Karpas-422 (cell line): ENCODE results near the gene PIANP. TPM values are rescaled to one million over a fixed set of nuclear protein-coding genes. Genes with fewer than 3 reads are reported as not detected.
"Not testable (repeated sequence)": the region's sequence is repeated elsewhere in the genome, so short reads cannot be mapped to it uniquely, and the experiment has no call there.

ENCODE experiments used
- DNase-seq: peaks from one replicate; pipeline ENCODE4 v3.0.0-alpha.2; 2015
- H2AFZ ChIP-seq: fragments of 200-600 bp; sonication (generic); 2 replicates; pipeline ENCODE4 v1.6.1; 2014; ENCODE audit warnings: antibody characterized with exemption, low read length, mixed read lengths
- H3K27ac ChIP-seq: fragments of 200-600 bp; sonication (generic); 2 replicates; pipeline ENCODE4 v1.5.1; 2014; ENCODE audit warnings: mild to moderate bottlenecking, low read length, moderate library complexity
- H3K27me3 ChIP-seq: fragments of 200-600 bp; sonication (generic); 2 replicates; pipeline ENCODE4 v1.6.1; 2014; ENCODE audit warnings: low read length, mixed read lengths
- H3K36me3 ChIP-seq: fragments of 200-600 bp; sonication (generic); 2 replicates; pipeline ENCODE4 v1.6.1; 2014; ENCODE audit warnings: low read length, mixed read lengths; ENCODE audit not compliant: insufficient read depth
- H3K4me1 ChIP-seq: fragments of 200-600 bp; sonication (generic); 2 replicates; pipeline ENCODE4 v1.6.1; 2014; ENCODE audit warnings: mild to moderate bottlenecking, low read length, mixed read lengths
- H3K4me2 ChIP-seq: fragments of 200-600 bp; sonication (generic); 2 replicates; pipeline ENCODE4 v1.6.1; 2014; ENCODE audit warnings: low read length, low read depth, mild to moderate bottlenecking; ENCODE audit not compliant: poor library complexity, severe bottlenecking
- H3K4me3 ChIP-seq: fragments of 200-600 bp; sonication (generic); 2 replicates; pipeline ENCODE4 v1.5.1; 2014; ENCODE audit warnings: mild to moderate bottlenecking, antibody characterized with exemption, low read length, mixed read lengths
- H3K79me2 ChIP-seq: fragments of 200-600 bp; sonication (generic); 2 replicates; pipeline ENCODE4 v1.6.1; 2014; ENCODE audit warnings: mild to moderate bottlenecking, low read length, mixed read lengths
- H3K9ac ChIP-seq: fragments of 200-600 bp; sonication (generic); 2 replicates; pipeline ENCODE4 v1.6.0; 2014; ENCODE audit warnings: low read length
- H3K9me2 ChIP-seq: fragments of 200-600 bp; sonication (generic), shearing (Covaris generic); replicated peaks from 2 replicates; pipeline ENCODE4 v1.6.0; 2014; ENCODE audit warnings: mild to moderate bottlenecking, low read length, moderate library complexity; ENCODE audit not compliant: insufficient read depth
- H3K9me3 ChIP-seq: fragments of 300-700, 200-600 bp; sonication (generic); 2 replicates; pipeline ENCODE4 v1.6.1; 2014; ENCODE audit warnings: low read length, mixed read lengths
- H4K20me1 ChIP-seq: fragments of 200-600 bp; sonication (generic); 2 replicates; pipeline ENCODE4 v1.6.1; 2014; ENCODE audit warnings: mild to moderate bottlenecking, antibody characterized with exemption, low read length, low read depth; ENCODE audit not compliant: insufficient read depth
- total RNA-seq: library from RNA; depleted of rRNA; stranded (reverse); fragments of >200 nt; shearing (Covaris generic); gene quantifications from 2 replicates; pipeline ENCODE4 v1.2.3, GENCODE V29; 2014; ENCODE audit warnings: low replicate concordance

The PIANP gene
- total RNA-seq, 1 experiment from 2014 or later = not detected

DNA sequence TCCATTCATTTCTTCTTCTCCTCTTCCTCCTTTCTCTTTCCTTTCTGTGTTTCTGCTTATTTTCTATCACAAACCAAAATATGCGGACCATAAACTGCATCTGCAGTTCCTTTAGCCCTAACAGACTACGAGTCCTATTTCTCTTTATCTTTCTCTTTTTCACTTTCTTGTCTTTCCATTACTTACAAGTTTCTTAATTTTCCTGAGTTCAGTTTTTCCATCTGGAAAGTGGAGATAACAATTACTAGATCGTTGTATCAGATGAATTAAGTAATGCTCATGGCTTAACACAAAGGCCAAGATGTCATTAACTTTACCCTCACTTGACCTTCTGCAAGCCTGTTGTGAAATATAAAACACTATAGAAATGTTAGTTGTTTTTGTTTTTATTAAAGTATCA is 22.2 kb upstream of the PIANP start:
- Histone ChIP-seq H3K4me1 (peaks cover 28% of the 10 kb centered on the region), H3K9me3 (no peaks in the 10 kb centered on the region), H3K27ac (peak overlapping the region; percentile 68), H3K4me3 (peak overlapping the region; percentile 92), H3K9me2 (no peaks in the 10 kb centered on the region), H3K4me2 (peak overlapping the region; percentile 80), H2AFZ (0 out of 2 replicates have a peak overlapping the region, but pooled peaks have one; percentile 74), H4K20me1 (no peaks in the 10 kb centered on the region), H3K27me3 (no peaks in the 10 kb centered on the region), H3K9ac (peak overlapping the region; percentile 91), H3K36me3 (no peaks in the 10 kb centered on the region), H3K79me2 (peaks cover 7% of the 10 kb centered on the region)
- no peak for DNase-seq

DNA sequence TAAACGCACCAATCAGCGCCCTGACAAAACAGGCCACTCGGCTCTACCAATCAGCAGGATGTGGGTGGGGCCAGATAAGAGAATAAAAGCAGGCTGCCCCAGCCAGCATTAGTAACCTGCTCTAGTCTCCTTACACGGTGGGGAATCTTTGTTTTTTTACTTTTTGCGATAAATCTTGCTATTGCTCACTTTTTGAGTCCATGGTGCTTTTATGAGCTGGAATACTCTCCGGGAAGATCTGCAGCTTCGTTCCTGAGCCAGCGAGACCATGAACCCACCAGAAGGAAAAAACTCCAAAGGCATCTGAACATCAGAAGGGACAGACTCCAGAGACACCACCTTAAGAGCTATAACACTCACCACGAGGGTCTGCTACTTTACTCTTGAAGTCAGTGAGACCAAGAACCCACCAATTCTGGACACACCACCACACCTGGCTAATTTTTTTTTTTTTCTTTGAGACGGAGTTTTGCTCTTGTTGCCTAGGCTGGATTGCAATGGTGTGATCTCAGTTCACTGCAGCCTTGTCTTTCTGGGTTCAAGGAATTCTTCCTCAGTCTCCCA is 16.3 kb upstream of the PIANP start:
- H3K79me2 ChIP-seq = no peaks in the 10 kb centered on the region
- H4K20me1 ChIP-seq = no peaks in the 10 kb centered on the region
- H2AFZ ChIP-seq = no peak overlapping the region
- H3K9ac ChIP-seq = no peak overlapping the region
- no peaks in the 10 kb centered on the region for H3K27me3 ChIP-seq
- H3K9me3 ChIP-seq = no peaks in the 10 kb centered on the region
- peaks cover 3% of the 10 kb centered on the region; the same call in 1 of the 2 replicates for H3K4me1 ChIP-seq
- no peak overlapping the region for H3K4me3 ChIP-seq
- H3K36me3 ChIP-seq = no peaks in the 10 kb centered on the region
- no peak for DNase-seq
- no peak overlapping the region for H3K27ac ChIP-seq
- no peaks in the 10 kb centered on the region for H3K9me2 ChIP-seq
- no peak overlapping the region for H3K4me2 ChIP-seq

- not testable (repeated sequence) for DNase-seq
Observed at GRCh38 chr12:6716031-6716873, 15.6 kb upstream of the PIANP start.

DNA sequence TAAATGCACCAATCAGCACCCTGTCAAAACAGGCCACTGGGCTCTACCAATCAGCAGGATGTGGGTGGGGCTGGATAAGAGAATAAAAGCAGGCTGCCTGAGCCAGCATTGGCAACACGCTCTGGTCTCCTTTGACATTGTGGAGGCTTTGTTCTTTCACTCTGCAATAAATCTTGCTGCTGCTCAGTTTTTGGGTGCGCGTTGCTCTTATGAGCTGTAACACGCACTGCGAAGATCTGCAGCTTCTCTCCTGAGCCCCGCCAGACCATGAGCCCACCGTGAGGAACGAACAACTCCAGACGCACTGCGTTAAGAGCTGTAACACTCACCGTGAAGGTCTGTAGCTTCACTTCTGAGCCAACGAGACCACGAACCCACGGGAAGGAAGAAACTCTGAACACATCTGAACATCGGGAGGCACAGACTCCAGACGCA is 8.4 kb upstream of the PIANP start:
- Histone ChIP-seq H3K4me1 (no peaks in the 10 kb centered on the region), H3K4me3 (no peak overlapping the region), H3K4me2 (no peak overlapping the region), H3K27ac (no peak overlapping the region), H3K9me2 (no peaks in the 10 kb centered on the region), H3K9ac (no peak overlapping the region), H3K27me3 (no peaks in the 10 kb centered on the region), H4K20me1 (no peaks in the 10 kb centered on the region), H3K9me3 (no peaks in the 10 kb centered on the region), H3K79me2 (no peaks in the 10 kb centered on the region), H3K36me3 (no peaks in the 10 kb centered on the region), H2AFZ (no peak overlapping the region)
- peak; percentile 61 for DNase-seq

More at GRCh38 chr12:6716031-6716873, 15.6 kb upstream of the PIANP start:
- not testable (repeated sequence) for H3K4me3 ChIP-seq, H3K27me3 ChIP-seq, H3K9ac ChIP-seq, H3K4me1 ChIP-seq, H3K27ac ChIP-seq, H3K36me3 ChIP-seq, H3K9me3 ChIP-seq, H3K4me2 ChIP-seq, H3K79me2 ChIP-seq, H4K20me1 ChIP-seq, H2AFZ ChIP-seq, H3K9me2 ChIP-seq

DNA sequence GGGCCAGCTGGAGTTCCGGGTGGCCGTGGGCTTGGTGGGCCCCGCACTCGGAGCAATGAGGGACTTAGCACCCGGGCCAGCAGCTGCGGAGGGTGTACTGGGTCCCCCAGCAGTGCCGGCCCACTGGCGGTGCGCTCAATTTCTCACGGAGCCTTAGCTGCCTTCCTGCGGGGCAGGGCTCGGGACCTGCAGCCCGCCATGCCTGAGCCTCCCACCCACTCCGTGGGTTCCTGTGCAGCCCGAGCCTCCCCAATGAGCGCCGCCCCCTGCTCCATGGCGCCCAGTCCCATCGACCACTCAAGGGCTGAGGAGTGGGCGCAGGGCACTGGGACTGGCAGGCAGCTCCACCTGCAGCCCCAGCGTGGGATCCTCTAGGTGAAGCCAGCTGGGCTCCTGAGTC is 7.7 kb upstream of the PIANP start:
- not testable (repeated sequence) for H3K27me3 ChIP-seq, H2AFZ ChIP-seq, H3K9me2 ChIP-seq, H3K4me1 ChIP-seq, H4K20me1 ChIP-seq, H3K9ac ChIP-seq, H3K9me3 ChIP-seq, H3K27ac ChIP-seq, H3K4me2 ChIP-seq, H3K79me2 ChIP-seq, H3K36me3 ChIP-seq, DNase-seq, H3K4me3 ChIP-seq

DNA sequence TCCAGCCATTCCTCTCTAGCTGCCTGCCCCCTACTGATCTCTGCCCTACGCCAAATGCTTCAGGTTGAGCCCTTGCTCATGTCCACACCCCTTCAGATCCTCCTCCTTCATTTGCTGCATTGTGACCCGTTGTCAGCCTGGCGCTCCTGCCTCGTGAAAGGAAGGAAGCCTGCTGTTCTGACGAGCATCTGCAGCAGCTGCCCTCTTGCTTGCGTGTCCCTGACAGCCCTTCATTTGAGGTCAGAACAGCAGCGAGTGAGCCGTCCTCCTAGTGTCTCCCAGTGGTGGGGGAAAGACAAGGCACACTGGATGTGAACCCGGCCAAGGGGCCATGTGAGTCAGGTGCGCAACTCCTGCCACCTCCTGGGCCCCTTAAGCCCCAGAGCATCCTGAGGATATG is 3.0 kb upstream of the PIANP start:
- H3K4me3 ChIP-seq = no peak overlapping the region
- no peak overlapping the region for H3K27ac ChIP-seq
- H3K36me3 ChIP-seq = no peaks in the 10 kb centered on the region
- no peaks in the 10 kb centered on the region for H3K79me2 ChIP-seq
- peak; percentile 49 for DNase-seq
- no peak overlapping the region for H2AFZ ChIP-seq
- H3K4me2 ChIP-seq = no peak overlapping the region
- no peaks in the 10 kb centered on the region for H3K9me3 ChIP-seq
- H4K20me1 ChIP-seq = no peaks in the 10 kb centered on the region
- no peaks in the 10 kb centered on the region for H3K9me2 ChIP-seq
- 0 out of 2 replicates have a peak overlapping the region, but pooled peaks have one; percentile 7 for H3K9ac ChIP-seq
- H3K4me1 ChIP-seq = peaks cover 3% of the 10 kb centered on the region; the same call in 1 of the 2 replicates
- no peaks in the 10 kb centered on the region for H3K27me3 ChIP-seq

DNA sequence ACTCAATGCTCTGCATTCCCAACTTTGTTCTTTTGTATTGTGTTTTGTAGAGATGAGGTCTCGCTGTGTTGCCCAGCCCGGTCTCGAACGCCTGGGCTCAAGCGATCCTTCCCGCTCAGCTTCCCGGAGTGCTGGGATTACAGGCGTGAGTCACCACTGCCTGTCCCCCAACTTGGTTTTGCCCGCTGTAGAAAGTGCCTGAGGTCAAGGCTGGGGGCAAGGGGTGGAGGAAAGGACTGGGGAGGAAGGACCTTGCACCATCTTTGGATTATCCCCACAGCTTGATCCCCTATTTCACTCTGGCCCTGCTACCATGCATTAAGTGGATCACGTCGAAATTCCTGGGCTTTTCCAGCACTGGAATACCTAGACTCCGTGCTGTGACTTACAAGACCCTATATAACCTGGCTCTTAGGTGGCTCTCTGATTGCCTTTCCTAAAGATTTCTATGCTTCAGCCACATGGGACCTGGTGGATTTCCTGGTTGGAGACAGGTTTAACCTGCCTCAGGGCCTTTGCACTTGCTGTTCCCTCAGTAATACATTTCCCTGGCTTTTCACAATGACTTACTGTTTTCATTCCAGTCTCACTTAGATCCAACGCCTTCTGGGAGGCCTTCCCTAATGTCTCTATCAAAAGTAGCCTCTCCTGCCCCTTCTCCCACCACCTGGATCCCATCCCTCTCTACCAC is 608 bp upstream of the PIANP start:
- H3K4me1 ChIP-seq = peaks cover 25% of the 10 kb centered on the region
- H3K9ac ChIP-seq = no peak overlapping the region
- H3K4me3 ChIP-seq = no peak overlapping the region
- H3K9me3 ChIP-seq = no peaks in the 10 kb centered on the region
- H4K20me1 ChIP-seq = no peaks in the 10 kb centered on the region
- no peak overlapping the region for H3K27ac ChIP-seq
- H3K27me3 ChIP-seq = no peaks in the 10 kb centered on the region
- no peak overlapping the region for H3K4me2 ChIP-seq
- no peaks in the 10 kb centered on the region for H3K9me2 ChIP-seq
- H2AFZ ChIP-seq = no peak overlapping the region
- H3K36me3 ChIP-seq = no peaks in the 10 kb centered on the region
- no peaks in the 10 kb centered on the region for H3K79me2 ChIP-seq
- DNase-seq = peak; percentile 28

DNA sequence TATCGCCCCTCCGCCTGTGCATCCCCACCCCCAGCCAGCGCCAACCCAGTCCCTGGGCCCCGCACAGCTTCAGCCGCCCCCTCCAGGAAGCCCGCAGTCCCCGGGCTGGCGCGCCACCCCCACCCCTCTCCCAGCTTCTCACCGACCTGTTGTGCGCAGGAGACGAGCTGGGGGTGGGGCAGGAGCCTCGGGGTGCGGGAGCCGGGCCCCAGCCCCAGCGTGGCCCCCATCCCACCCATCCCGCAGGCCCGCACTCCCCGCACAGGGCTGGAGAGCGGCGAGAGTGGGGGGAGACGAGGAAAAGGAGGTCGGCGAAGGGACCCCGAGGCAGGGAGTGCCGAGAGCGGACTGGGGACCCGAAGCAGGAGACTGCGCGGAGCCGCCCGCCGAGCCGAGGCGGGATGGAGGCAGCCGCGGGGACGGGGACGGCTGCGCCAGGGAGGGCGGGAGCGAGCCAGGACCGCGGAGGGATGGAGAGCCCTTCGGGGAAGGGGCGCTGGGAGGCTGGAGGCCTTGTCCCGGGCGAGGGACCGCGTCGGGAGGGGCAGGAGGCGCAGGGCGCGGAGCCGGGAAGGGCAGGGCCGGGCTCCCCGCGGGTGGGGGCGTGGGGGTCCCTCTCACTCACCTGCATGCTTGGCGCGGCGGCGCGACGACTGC is 498 bp downstream of the PIANP start:
- H3K27me3 ChIP-seq = no peaks in the 10 kb centered on the region
- H3K4me3 ChIP-seq = no peak overlapping the region
- no peaks in the 10 kb centered on the region for H3K9me3 ChIP-seq
- H3K9me2 ChIP-seq = no peaks in the 10 kb centered on the region
- H3K36me3 ChIP-seq = no peaks in the 10 kb centered on the region
- no peak overlapping the region for H3K4me2 ChIP-seq
- peaks cover 36% of the 10 kb centered on the region for H3K4me1 ChIP-seq
- H4K20me1 ChIP-seq = no peaks in the 10 kb centered on the region
- no peaks in the 10 kb centered on the region for H3K79me2 ChIP-seq
- DNase-seq = peak; percentile 12
- no peak overlapping the region for H3K27ac ChIP-seq
- no peak overlapping the region for H3K9ac ChIP-seq
- no peak overlapping the region for H2AFZ ChIP-seq
